HL-60 (cell line): ENCODE measurements around the gene NOCT.

Experiments used
- DNase-seq, 2 experiments: peaks; one replicate each; pipeline ENCODE4 v3.0.0-alpha.2; 2010 to 2020; ENCODE audit warnings: low read depth in 1 of 2, low spot score in 1 of 2
- H3K27ac ChIP-seq: fragments of 250-450 bp; sonication (Bioruptor Pico); replicated peaks from 2 replicates; pipeline ENCODE4 v1.5.1; 2020; ENCODE audit warnings: mild to moderate bottlenecking, moderate library complexity
- H3K27me3 ChIP-seq: fragments of 250-450 bp; sonication (Bioruptor Pico); 2 replicates; pipeline ENCODE4 v1.5.1; 2021; ENCODE audit warnings: mild to moderate bottlenecking, moderate library complexity; ENCODE audit not compliant: insufficient read depth, poor library complexity, severe bottlenecking
- H3K4me3 ChIP-seq: replicated peaks from 2 replicates; pipeline ENCODE4 v1.5.1; 2011; ENCODE audit warnings: mild to moderate bottlenecking, control low read depth, low read length; ENCODE audit not compliant: insufficient read depth
- GABPA ChIP-seq: IDR thresholded peaks from 2 replicates; pipeline ENCODE4 v1.6.1; 2012; ENCODE audit warnings: low read depth
- SPI1 ChIP-seq: IDR thresholded peaks from 2 replicates; pipeline ENCODE4 v1.6.1; 2012; ENCODE audit warnings: low read depth, mild to moderate bottlenecking, borderline replicate concordance
- TF ChIP-seq, protein P1 (sequence below): IDR thresholded peaks from 2 replicates; pipeline ENCODE4 v1.6.1; 2012; ENCODE audit warnings: low read depth; ENCODE audit not compliant: insufficient replicate concordance

The NOCT gene

DNA sequence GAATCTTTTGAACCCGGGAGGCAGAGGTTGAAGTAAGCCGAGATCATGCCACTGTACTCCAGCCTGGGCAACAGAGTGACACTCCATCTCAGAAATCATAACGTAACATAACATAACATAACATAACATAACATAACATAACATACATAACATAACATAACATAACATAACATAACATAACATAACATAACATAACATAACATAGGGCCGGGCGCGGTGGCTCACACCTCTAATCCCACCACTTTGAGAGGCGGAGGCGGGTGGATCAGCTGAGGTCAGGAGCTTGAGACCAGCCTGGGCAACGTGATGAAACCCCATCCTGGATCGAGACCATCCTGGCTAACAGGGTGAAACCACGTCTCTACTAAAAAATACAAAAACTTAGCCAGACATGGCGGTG lies 76.7 kb downstream of the NOCT start:
- DNase-seq = no peak
- no peak overlapping the region for H3K4me3 ChIP-seq
- no peaks in the 10 kb centered on the region for H3K27me3 ChIP-seq
- TF ChIP-seq GABPA (no peak), SPI1 (no peak)
- TF ChIP-seq, protein P1, sequence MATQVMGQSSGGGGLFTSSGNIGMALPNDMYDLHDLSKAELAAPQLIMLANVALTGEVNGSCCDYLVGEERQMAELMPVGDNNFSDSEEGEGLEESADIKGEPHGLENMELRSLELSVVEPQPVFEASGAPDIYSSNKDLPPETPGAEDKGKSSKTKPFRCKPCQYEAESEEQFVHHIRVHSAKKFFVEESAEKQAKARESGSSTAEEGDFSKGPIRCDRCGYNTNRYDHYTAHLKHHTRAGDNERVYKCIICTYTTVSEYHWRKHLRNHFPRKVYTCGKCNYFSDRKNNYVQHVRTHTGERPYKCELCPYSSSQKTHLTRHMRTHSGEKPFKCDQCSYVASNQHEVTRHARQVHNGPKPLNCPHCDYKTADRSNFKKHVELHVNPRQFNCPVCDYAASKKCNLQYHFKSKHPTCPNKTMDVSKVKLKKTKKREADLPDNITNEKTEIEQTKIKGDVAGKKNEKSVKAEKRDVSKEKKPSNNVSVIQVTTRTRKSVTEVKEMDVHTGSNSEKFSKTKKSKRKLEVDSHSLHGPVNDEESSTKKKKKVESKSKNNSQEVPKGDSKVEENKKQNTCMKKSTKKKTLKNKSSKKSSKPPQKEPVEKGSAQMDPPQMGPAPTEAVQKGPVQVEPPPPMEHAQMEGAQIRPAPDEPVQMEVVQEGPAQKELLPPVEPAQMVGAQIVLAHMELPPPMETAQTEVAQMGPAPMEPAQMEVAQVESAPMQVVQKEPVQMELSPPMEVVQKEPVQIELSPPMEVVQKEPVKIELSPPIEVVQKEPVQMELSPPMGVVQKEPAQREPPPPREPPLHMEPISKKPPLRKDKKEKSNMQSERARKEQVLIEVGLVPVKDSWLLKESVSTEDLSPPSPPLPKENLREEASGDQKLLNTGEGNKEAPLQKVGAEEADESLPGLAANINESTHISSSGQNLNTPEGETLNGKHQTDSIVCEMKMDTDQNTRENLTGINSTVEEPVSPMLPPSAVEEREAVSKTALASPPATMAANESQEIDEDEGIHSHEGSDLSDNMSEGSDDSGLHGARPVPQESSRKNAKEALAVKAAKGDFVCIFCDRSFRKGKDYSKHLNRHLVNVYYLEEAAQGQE = no peak
- no peak overlapping the region for H3K27ac ChIP-seq
